Measurements from ENCODE around the gene RAB3GAP2. TPM values are rescaled to one million over a fixed set of nuclear protein-coding genes. Genes with fewer than 3 reads are reported as not detected.
"Not testable (repeated sequence)": the region's sequence is repeated elsewhere in the genome, so short reads cannot be mapped to it uniquely, and the experiment has no call there.

RAB3GAP2 gene
- total RNA-seq, 6 experiments from 2014 or later: 13.3 to 20.4 (median 18.4) TPM

DNA sequence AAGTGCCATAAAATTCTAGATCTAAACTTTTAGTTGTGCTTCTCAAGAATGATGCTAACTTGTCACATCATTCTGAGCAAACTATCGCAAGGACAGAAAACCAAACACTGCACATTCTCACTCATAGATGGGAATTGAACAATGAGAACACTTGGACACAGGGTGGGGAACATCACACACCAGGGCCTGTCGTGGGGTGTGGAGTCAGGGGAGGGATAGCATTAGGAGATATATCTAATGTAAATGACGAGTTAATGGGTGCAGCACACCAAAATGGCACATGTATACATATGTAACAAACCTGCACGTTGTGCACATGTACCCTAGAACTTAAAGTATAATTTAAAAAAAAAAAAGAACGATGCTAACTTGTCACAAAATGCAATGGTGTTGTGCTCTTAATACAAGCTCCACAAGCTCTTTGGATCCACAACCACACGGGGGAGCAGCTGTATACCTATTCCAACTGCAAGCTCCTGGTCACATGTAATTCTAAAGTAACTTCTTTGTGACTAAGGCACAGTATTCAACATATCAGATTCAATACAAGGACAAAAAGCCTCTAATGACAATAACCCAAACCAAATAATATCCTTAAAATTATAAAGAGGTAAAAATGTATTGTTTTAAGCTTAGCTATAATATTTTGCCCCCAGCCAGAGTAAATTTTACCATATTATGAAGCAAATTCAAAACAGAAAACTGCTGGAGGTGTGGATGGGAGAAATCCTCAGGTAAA is 53.7 kb downstream of the RAB3GAP2 start:
- H3K36me3 ChIP-seq; H3K4me3 ChIP-seq; H3K4me1 ChIP-seq; H3K27ac ChIP-seq; intact Hi-C loops (cut with DNase I); H3K9me3 ChIP-seq; H3K27me3 ChIP-seq: not testable (repeated sequence)
- WGBS (ENCODE audit: insufficient coverage, low coverage, low lambda C conversion rate, missing lambda C conversion rate): 52% methylated on average over 6 of the region's 6 CpGs
- DNase-seq (peak in 2 of 3 donors; percentile 43 to 59), ATAC-seq (peak; percentile 87 to 95 (median 92))
- TF ChIP-seq, protein P1, sequence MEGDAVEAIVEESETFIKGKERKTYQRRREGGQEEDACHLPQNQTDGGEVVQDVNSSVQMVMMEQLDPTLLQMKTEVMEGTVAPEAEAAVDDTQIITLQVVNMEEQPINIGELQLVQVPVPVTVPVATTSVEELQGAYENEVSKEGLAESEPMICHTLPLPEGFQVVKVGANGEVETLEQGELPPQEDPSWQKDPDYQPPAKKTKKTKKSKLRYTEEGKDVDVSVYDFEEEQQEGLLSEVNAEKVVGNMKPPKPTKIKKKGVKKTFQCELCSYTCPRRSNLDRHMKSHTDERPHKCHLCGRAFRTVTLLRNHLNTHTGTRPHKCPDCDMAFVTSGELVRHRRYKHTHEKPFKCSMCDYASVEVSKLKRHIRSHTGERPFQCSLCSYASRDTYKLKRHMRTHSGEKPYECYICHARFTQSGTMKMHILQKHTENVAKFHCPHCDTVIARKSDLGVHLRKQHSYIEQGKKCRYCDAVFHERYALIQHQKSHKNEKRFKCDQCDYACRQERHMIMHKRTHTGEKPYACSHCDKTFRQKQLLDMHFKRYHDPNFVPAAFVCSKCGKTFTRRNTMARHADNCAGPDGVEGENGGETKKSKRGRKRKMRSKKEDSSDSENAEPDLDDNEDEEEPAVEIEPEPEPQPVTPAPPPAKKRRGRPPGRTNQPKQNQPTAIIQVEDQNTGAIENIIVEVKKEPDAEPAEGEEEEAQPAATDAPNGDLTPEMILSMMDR (IDR thresholded peaks at IDR 0.05): peak; percentile 55 to 62 (median 58)

DNA sequence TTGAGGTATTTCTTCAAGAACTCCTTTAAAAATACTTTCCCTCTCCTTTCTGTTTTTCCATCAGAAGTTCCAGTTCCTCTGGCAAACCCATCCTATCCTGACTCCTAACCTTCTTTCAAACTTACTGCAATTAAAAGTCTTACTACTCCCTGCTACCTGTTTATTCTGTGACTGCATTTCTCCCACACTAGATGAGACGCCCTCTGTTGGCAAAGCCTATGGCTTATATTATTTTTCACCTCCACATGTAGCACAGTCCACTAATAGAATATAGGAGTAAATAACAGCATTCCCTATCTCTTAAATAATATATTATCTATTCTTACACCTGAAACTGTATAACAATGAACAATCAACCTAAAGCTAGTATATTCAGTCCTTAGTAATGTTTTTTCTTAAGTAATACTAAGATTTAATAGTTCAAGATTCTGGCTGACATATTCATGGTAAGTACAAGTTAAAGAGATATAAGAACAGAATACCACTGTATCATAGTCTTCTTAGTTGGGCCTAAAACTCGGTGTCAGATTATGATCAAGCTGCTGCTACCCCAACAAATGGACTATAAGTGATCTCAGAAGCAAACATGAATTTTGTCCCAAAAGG is 54.8 kb downstream of the RAB3GAP2 start:
- no peak for DNase-seq
- 48% methylated on average over 2 of the region's 2 CpGs for WGBS (ENCODE audit: insufficient coverage, low coverage, low lambda C conversion rate, missing lambda C conversion rate)
- intact Hi-C loops (cut with DNase I): no loop called here

DNA sequence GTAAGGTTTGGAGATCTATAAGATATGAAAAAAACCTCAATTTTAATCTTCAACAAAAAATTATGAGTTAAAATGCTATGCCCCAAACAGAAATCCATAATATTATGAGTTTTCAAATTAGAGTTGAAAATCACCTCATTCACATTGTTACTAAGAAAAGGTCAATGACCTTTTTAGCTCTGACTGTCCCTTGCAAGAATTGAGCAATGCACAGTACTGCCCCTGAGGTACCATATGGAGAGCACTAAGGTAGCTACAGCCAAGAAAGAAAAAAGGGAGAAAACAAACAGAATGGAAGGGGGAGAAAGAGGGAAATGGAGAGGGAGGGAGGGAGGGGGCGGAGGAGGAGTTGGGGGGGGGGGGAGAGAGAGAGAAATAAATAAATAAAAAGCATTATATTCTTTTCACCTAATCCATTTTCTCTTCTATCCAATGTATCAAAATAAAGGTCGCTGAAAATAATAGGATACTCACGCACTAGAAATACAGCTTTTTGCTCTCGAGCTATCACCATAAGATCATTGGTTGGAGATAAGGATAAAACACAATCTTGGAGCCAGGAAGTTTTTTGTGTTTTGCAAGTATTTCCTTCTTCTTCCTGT is 58.8 kb downstream of the RAB3GAP2 start:
- no peak for DNase-seq
- peak; percentile 80 to 92 (median 88) for ATAC-seq
- WGBS (ENCODE audit: insufficient coverage, low coverage, low lambda C conversion rate, missing lambda C conversion rate): 56% methylated on average over 4 of the region's 4 CpGs
- TF ChIP-seq, protein P1 (IDR thresholded peaks at IDR 0.05): no peak
- no peak for TF ChIP-seq POLR2A (IDR thresholded peaks at IDR 0.05)
- peaks cover 0 to 12% (median 0%) of the 10 kb centered on the region in 4 donors for H3K4me1 ChIP-seq
- H3K27ac ChIP-seq: no peak overlapping the region
- H3K4me3 ChIP-seq: no peak overlapping the region
- peaks cover 0 to 18% (median 8%) of the 10 kb centered on the region in 4 donors for H3K36me3 ChIP-seq
- H3K9me3 ChIP-seq: no peaks in the 10 kb centered on the region
- intact Hi-C loops (cut with DNase I): no loop called here
- no peaks in the 10 kb centered on the region for H3K27me3 ChIP-seq

More for the DNA sequence above, 54.8 kb downstream of the RAB3GAP2 start:
- TF ChIP-seq, protein P1 (IDR thresholded peaks at IDR 0.05): peak; percentile 18 to 41 (median 39)
- TF ChIP-seq POLR2A (IDR thresholded peaks at IDR 0.05): no peak
- H3K27me3 ChIP-seq: no peaks in the 10 kb centered on the region
- H3K27ac ChIP-seq: no peak overlapping the region
- H3K9me3 ChIP-seq: no peaks in the 10 kb centered on the region
- H3K4me3 ChIP-seq: no peak overlapping the region
- peaks cover 0 to 12% (median 0%) of the 10 kb centered on the region in 4 donors for H3K4me1 ChIP-seq
- peak; percentile 39 to 47 (median 43) for ATAC-seq
- H3K36me3 ChIP-seq: no peaks in the 10 kb centered on the region

DNA sequence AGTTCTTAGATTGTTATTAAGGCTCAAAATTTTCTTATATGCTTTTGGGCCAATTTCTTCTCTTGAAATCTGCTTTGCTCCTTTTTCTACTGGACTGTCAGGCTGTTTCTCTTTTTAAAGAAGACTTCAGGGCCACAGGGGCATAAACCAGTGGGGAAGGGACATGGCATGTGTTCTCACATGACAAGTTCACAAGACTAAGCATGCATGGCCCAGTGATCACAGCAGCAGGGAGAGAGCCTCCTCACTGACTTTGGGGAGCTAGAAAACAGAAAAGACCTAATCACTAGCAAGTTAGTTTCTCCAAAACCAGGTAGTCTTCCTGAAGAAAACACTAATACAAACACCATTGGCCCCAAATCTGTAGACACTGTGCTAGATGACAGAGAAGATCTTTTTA is 64.8 kb downstream of the RAB3GAP2 start:
- no peaks in the 10 kb centered on the region for H3K4me1 ChIP-seq
- ATAC-seq (no peak), DNase-seq (no peak)
- H3K4me3 ChIP-seq: no peak overlapping the region
- H3K9me3 ChIP-seq: no peaks in the 10 kb centered on the region
- H3K27me3 ChIP-seq: no peaks in the 10 kb centered on the region
- intact Hi-C loops (cut with DNase I): no loop called here
- TF ChIP-seq, protein P1 (IDR thresholded peaks at IDR 0.05): no peak
- TF ChIP-seq POLR2A (IDR thresholded peaks at IDR 0.05): no peak
- peaks cover 0 to 37% (median 13%) of the 10 kb centered on the region in 4 donors for H3K36me3 ChIP-seq
- no peak overlapping the region for H3K27ac ChIP-seq

DNA sequence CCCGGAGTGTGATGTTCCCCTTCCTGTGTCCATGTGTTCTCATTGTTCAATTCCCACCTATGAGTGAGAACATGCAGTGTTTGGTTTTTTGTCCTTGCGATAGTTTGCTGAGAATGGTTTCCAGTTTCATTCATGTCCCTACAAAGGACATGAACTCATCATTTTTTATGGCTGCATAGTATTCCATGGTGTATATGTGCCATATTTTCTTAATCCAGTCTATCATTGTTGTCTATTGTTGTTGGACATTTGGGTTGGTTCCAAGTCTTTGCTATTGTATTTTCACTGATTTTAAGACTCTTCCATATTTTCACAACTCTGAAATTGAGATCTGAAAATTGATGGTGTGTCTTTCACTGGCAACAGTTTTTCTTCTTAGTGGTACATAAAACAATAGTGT is 67.5 kb downstream of the RAB3GAP2 start:
- DNase-seq; H3K4me1 ChIP-seq; H3K27me3 ChIP-seq; H3K27ac ChIP-seq; intact Hi-C loops (cut with DNase I); ATAC-seq; H3K4me3 ChIP-seq; H3K9me3 ChIP-seq: not testable (repeated sequence)
- WGBS (ENCODE audit: insufficient coverage, low coverage, low lambda C conversion rate, missing lambda C conversion rate): 93% methylated on average over 2 of the region's 2 CpGs
- peaks cover 0 to 45% (median 13%) of the 10 kb centered on the region in 4 donors for H3K36me3 ChIP-seq

All from right lobe of liver (tissue), 6 donors.